Left ventricle myocardium inferior (tissue), 1 donor: Measurements from ENCODE around the gene KCNK2. TPM values are rescaled to one million over a fixed set of nuclear protein-coding genes. Genes with fewer than 3 reads are reported as not detected.
A peak's percentile ranks its signal among the peaks of the same experiment; 100 is the strongest.

Source experiments
- DNase-seq: peaks from one replicate; pipeline ENCODE4 v3.0.0-alpha.2; 2020
- H3K27ac ChIP-seq: fragments of 200-600 bp; replicated peaks from 2 replicates; pipeline ENCODE4 v1.8.0; 2021
- H3K27me3 ChIP-seq: fragments of 200-600 bp; 2 replicates; pipeline ENCODE4 v1.8.0; 2021; ENCODE audit warnings: low read depth
- H3K36me3 ChIP-seq: fragments of 200-600 bp; 2 replicates; pipeline ENCODE4 v1.8.0; 2021
- H3K4me1 ChIP-seq: fragments of 200-600 bp; 2 replicates; pipeline ENCODE4 v1.8.0; 2021
- H3K4me3 ChIP-seq: fragments of 200-600 bp; 2 replicates; pipeline ENCODE4 v1.8.0; 2021; ENCODE audit warnings: mild to moderate bottlenecking, moderate library complexity
- H3K9me3 ChIP-seq: fragments of 200-600 bp; replicated peaks from 2 replicates; pipeline ENCODE4 v1.8.0; 2021
- CTCF ChIP-seq: fragments of 200-600 bp; IDR thresholded peaks from 2 replicates; pipeline ENCODE4 v1.8.0; 2021; ENCODE audit warnings: antibody characterized with exemption, mild to moderate bottlenecking, borderline replicate concordance
- intact Hi-C: fragments of 100-400 bp; cut with micrococcal nuclease; formaldehyde crosslinking; loops from one replicate; pipeline ENCODE4 v1.11.0; 2022
- total RNA-seq: library from RNA; stranded (reverse); fragmentation: NEBNext Ultra II Directional; extraction: Animal tissue kit (Norgen Biotek cat#: 25700); gene quantifications from one replicate; pipeline ENCODE4 v1.2.1, GENCODE V29; 2021
- donor health status: DM: no; HTN: yes; CAD: no; lungs with severe emphysema.

Gene KCNK2
- total RNA-seq, 1 donor from 2014 or later = 0.08 TPM

GRCh38 chr1:215081661-215082531 lies 641 bp upstream of the KCNK2 start:
- DNase-seq = no peak
- Histone ChIP-seq H3K4me3 (peak overlapping the region; percentile 54), H3K27me3 (peaks cover 85% of the 10 kb centered on the region), H3K27ac (no peak overlapping the region), H3K36me3 (no peaks in the 10 kb centered on the region), H3K4me1 (peaks cover 15% of the 10 kb centered on the region), H3K9me3 (no peaks in the 10 kb centered on the region)
- intact Hi-C loops = no loop called here
- TF ChIP-seq CTCF = no peak

- no peak for DNase-seq
- Histone ChIP-seq H3K36me3 (no peaks in the 10 kb centered on the region), H3K4me3 (peak overlapping the region; percentile 54), H3K4me1 (peaks cover 15% of the 10 kb centered on the region), H3K9me3 (no peaks in the 10 kb centered on the region), H3K27me3 (peaks cover 88% of the 10 kb centered on the region), H3K27ac (no peak overlapping the region)
- intact Hi-C loops = no loop called here
- no peak for TF ChIP-seq CTCF
Measured at GRCh38 chr1:215083383-215083961, 935 bp downstream of the KCNK2 start.

- Histone ChIP-seq H3K4me1 (peaks cover 15% of the 10 kb centered on the region), H3K27me3 (peaks cover 93% of the 10 kb centered on the region), H3K9me3 (no peaks in the 10 kb centered on the region), H3K36me3 (no peaks in the 10 kb centered on the region), H3K27ac (no peak overlapping the region), H3K4me3 (no peak overlapping the region)
- no peak for DNase-seq
- intact Hi-C loops = no loop called here
- no peak for TF ChIP-seq CTCF
Measured at GRCh38 chr1:215084621-215085020, 2.1 kb downstream of the KCNK2 start.

GRCh38 chr1:215087603-215088002 lies 5.1 kb downstream of the KCNK2 start:
- no peaks in the 10 kb centered on the region for H3K9me3 ChIP-seq
- intact Hi-C loops = no loop called here

GRCh38 chr1:215094381-215094780 lies 11.8 kb downstream of the KCNK2 start:
- no peaks in the 10 kb centered on the region for H3K4me1 ChIP-seq
- H3K27me3 ChIP-seq = peaks cover 37% of the 10 kb centered on the region
- intact Hi-C loops = no loop called here
- H3K9me3 ChIP-seq = no peaks in the 10 kb centered on the region
- DNase-seq = no peak
- no peak overlapping the region for H3K27ac ChIP-seq
- TF ChIP-seq CTCF = no peak
- no peaks in the 10 kb centered on the region for H3K36me3 ChIP-seq
- no peak overlapping the region for H3K4me3 ChIP-seq

More at GRCh38 chr1:215087603-215088002, 5.1 kb downstream of the KCNK2 start:
- Histone ChIP-seq H3K4me3 (no peak overlapping the region), H3K27me3 (peaks cover 92% of the 10 kb centered on the region), H3K4me1 (peaks cover 8% of the 10 kb centered on the region), H3K36me3 (no peaks in the 10 kb centered on the region), H3K27ac (no peak overlapping the region)
- DNase-seq = no peak
- no peak for TF ChIP-seq CTCF
